ENCODE results near the gene CLDN4.

Gene CLDN4

GRCh38 chr7:73828107-73828803 is 2.5 kb upstream of the CLDN4 start (continued):
- no peak for TF ChIP-seq ZNF138 (tag by site-specific recombination; IDR thresholded peaks at IDR 0.05; ENCODE audit: borderline replicate concordance)
- no peak for TF ChIP-seq ZBTB49 (tag by site-specific recombination; IDR thresholded peaks at IDR 0.05; ENCODE audit: low read depth)
- 0 out of 2 replicates have a peak, but pooled peaks have one; percentile 29 for TF ChIP-seq ZSCAN30 (tag by site-specific recombination; IDR thresholded peaks at IDR 0.05)
- peak; percentile 83 for TF ChIP-seq ZBTB8A (tag by site-specific recombination; IDR thresholded peaks at IDR 0.05)
- peak; percentile 74 for TF ChIP-seq ZXDB (tag by site-specific recombination; IDR thresholded peaks at IDR 0.05)
- no peak for TF ChIP-seq ZNF23 (tag by site-specific recombination; IDR thresholded peaks at IDR 0.05; ENCODE audit: borderline replicate concordance)
- no peak for TF ChIP-seq ZNF514 (tag by site-specific recombination; IDR thresholded peaks at IDR 0.05)
- no peak for TF ChIP-seq ZNF449 (tag by site-specific recombination; IDR thresholded peaks at IDR 0.05)
- TF ChIP-seq ZBTB1 (tag by site-specific recombination; IDR thresholded peaks at IDR 0.05): no peak
- TF ChIP-seq ZNF26 (tag by site-specific recombination; IDR thresholded peaks at IDR 0.05): no peak
- no peak for TF ChIP-seq ZNF677 (tag by site-specific recombination; IDR thresholded peaks at IDR 0.05)
- no peak for TF ChIP-seq ZNF19 (tag by site-specific recombination; IDR thresholded peaks at IDR 0.05; ENCODE audit: low read depth)
- peak; percentile 84; the same call in 1 of the 2 replicates for TF ChIP-seq ZNF843 (tag by site-specific recombination; IDR thresholded peaks at IDR 0.05)
- TF ChIP-seq ZNF112 (tag by site-specific recombination; IDR thresholded peaks at IDR 0.05): no peak
- TF ChIP-seq ZSCAN5A (tag by site-specific recombination; IDR thresholded peaks at IDR 0.05): no peak
- no peak for TF ChIP-seq ZNF169 (tag by site-specific recombination; IDR thresholded peaks at IDR 0.05)
- no peak for TF ChIP-seq ZNF544 (tag by site-specific recombination; IDR thresholded peaks at IDR 0.05)
- 0 out of 2 replicates have a peak, but pooled peaks have one; percentile 37 for TF ChIP-seq ZNF398 (tag by site-specific recombination; IDR thresholded peaks at IDR 0.05)
- TF ChIP-seq ZNF416 (tag by site-specific recombination; IDR thresholded peaks at IDR 0.05): no peak
- TF ChIP-seq ZNF157 (tag by site-specific recombination; IDR thresholded peaks at IDR 0.05): no peak
- TF ChIP-seq SP2 (tag by site-specific recombination; IDR thresholded peaks at IDR 0.05): peak; percentile 60
- no peak for TF ChIP-seq ZNF785 (tag by site-specific recombination; IDR thresholded peaks at IDR 0.05)
- TF ChIP-seq ZNF10 (tag by site-specific recombination; IDR thresholded peaks at IDR 0.05): no peak
- no peak for TF ChIP-seq ZNF776 (tag by site-specific recombination; IDR thresholded peaks at IDR 0.05; ENCODE audit: borderline replicate concordance)
- peak; percentile 47; the same call in 1 of the 2 replicates for TF ChIP-seq KLF7 (tag by site-specific recombination; IDR thresholded peaks at IDR 0.05; ENCODE audit: borderline replicate concordance)
- no peak for TF ChIP-seq ZNF624 (tag by site-specific recombination; IDR thresholded peaks at IDR 0.05)
- peak; percentile 38; the same call in 1 of the 2 replicates for TF ChIP-seq ZNF580 (tag by site-specific recombination; IDR thresholded peaks at IDR 0.05)
- no peak for TF ChIP-seq SALL2 (tag by site-specific recombination; IDR thresholded peaks at IDR 0.05; ENCODE audit: borderline replicate concordance)
- no peak for TF ChIP-seq ZNF670 (tag by site-specific recombination; IDR thresholded peaks at IDR 0.05; ENCODE audit: low read depth)
- no peak for TF ChIP-seq ZNF132 (tag by site-specific recombination; IDR thresholded peaks at IDR 0.05; ENCODE audit: borderline replicate concordance)
- no peak for TF ChIP-seq ZNF175 (tag by site-specific recombination; IDR thresholded peaks at IDR 0.05)
- no peak for TF ChIP-seq REPIN1 (tag by site-specific recombination; IDR thresholded peaks at IDR 0.05; ENCODE audit: low read depth)
